Activated naive CD4-positive, alpha-beta T cell treated with anti-CD3 and anti-CD28 coated beads for 36 hours (primary cell): ENCODE data around the gene CCDC88C. TPM values are rescaled to one million over a fixed set of nuclear protein-coding genes. Genes with fewer than 3 reads are reported as not detected.

Source experiments
- CTCF ChIA-PET: fragments of 350-600 bp; sonication (Branson Sonifier 250); formaldehyde crosslinking; loops from one replicate; lab custom pipeline; 2021; ENCODE audit warnings: antibody characterized with exemption; lab: Charles Lee
- DNase-seq: peaks from one replicate; pipeline ENCODE4 v3.0.0-alpha.2; 2020
- H3K27ac Mint-ChIP-seq: one replicate; pipeline ENCODE4 v1.8.0; 2021; ENCODE audit warnings: mild to moderate bottlenecking, mixed read lengths
- H3K27me3 Mint-ChIP-seq: one replicate; pipeline ENCODE4 v1.8.0; 2021; ENCODE audit warnings: low read depth, mixed read lengths
- H3K36me3 Mint-ChIP-seq: one replicate; pipeline ENCODE4 v1.8.0; 2021; ENCODE audit warnings: low read depth, mixed read lengths
- H3K4me1 Mint-ChIP-seq: one replicate; pipeline ENCODE4 v1.8.0; 2021; ENCODE audit warnings: low read depth, mixed read lengths
- H3K4me3 Mint-ChIP-seq: one replicate; pipeline ENCODE4 v1.8.0; 2021; ENCODE audit warnings: mild to moderate bottlenecking, moderate library complexity, mixed read lengths
- H3K9me3 Mint-ChIP-seq: one replicate; pipeline ENCODE4 v1.8.0; 2021; ENCODE audit warnings: mixed read lengths
- intact Hi-C: fragments of 100-400 bp; cut with micrococcal nuclease; formaldehyde crosslinking; loops from one replicate; pipeline ENCODE4 v1.15.1; 2023
- total RNA-seq, 2 experiments: library from RNA; stranded (reverse); gene quantifications; one replicate each; pipeline ENCODE4 v1.2.3, GENCODE V29; 2021

Gene CCDC88C
- total RNA-seq, 2 experiments from 2014 or later, result 76.0 to 83.3 TPM

DNA sequence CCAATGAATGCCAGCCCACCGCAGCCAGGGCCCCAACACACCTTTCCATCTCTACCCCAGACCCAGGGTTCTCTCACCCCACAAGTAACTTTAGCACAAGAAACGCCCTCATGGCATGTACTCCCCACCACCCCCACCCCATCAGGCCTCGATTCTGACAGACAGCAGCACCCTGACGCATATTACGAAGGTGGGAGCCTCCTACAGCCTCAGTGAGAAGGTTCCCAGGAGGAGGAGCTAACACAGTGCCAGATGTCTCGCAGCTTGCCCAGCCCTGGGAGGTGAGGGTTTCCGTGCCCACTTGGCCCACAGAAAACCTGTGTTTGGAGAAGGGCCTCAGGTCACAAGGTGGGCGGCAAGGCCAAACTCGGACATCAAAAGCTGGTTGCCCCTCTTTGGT, 32.4 kb downstream of the CCDC88C start:
- Mint-ChIP-seq H3K36me3 (peaks cover 9% of the 10 kb centered on the region), H3K27me3 (no peaks in the 10 kb centered on the region), H3K4me3 (no peak overlapping the region), H3K9me3 (no peaks in the 10 kb centered on the region), H3K4me1 (peaks cover 89% of the 10 kb centered on the region), H3K27ac (peak overlapping the region; percentile 31)
- CTCF ChIA-PET, result interaction anchor here (0.9 to 1.0 kb wide), 2 partner anchors 13 to 33 kb away, joined by 3 to 4 read pairs; no protein-coding TSS in a partner anchor
- intact Hi-C loops, result no loop called here
- no peak for DNase-seq

GRCh38 chr14:91383439-91383838, 34.2 kb downstream of the CCDC88C start:
- Mint-ChIP-seq H3K27ac (no peak overlapping the region), H3K4me1 (peaks cover 91% of the 10 kb centered on the region), H3K27me3 (no peaks in the 10 kb centered on the region), H3K9me3 (no peaks in the 10 kb centered on the region), H3K36me3 (peaks cover 6% of the 10 kb centered on the region), H3K4me3 (no peak overlapping the region)
- DNase-seq, result no peak
- intact Hi-C loops, result no loop called here
- CTCF ChIA-PET, result no interaction called here

- CTCF ChIA-PET, result no interaction called here
- Mint-ChIP-seq H3K27me3 (no peaks in the 10 kb centered on the region), H3K27ac (peak overlapping the region; percentile 85), H3K36me3 (peaks cover 5% of the 10 kb centered on the region), H3K4me3 (no peak overlapping the region), H3K9me3 (no peaks in the 10 kb centered on the region), H3K4me1 (peaks cover 91% of the 10 kb centered on the region)
- intact Hi-C loops, result no loop called here
- peak; percentile 48 for DNase-seq
Measured at GRCh38 chr14:91381801-91382670, 35.6 kb downstream of the CCDC88C start.

- Mint-ChIP-seq H3K36me3 (peaks cover 5% of the 10 kb centered on the region), H3K27ac (peak overlapping the region; percentile 85), H3K4me3 (no peak overlapping the region), H3K9me3 (no peaks in the 10 kb centered on the region), H3K4me1 (peaks cover 93% of the 10 kb centered on the region), H3K27me3 (no peaks in the 10 kb centered on the region)
- CTCF ChIA-PET, result no interaction called here
- intact Hi-C loops, result loop anchor here (1.0 kb wide), 1 partner anchor 11 kb away; no protein-coding TSS in a partner anchor
- no peak for DNase-seq
Measured at GRCh38 chr14:91380610-91381371, 36.8 kb downstream of the CCDC88C start.

DNA sequence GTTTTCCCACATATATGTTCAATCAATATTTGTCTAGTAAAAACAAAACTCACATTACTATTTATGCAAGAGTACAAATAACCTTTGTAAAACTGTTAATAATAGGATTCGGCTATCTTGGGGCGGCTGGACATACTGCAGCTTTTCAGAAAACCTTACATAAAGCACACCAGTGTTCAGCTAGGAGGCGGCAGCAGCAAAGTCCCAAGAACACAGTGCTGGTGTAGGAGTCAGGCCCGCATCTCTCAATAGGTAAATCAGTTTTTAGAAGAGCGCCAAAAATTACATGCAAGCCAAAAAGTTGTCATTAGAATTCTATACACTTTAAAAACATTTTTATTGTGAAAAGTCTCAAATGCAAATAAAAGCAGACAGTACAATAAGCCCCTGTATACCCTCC, 37.5 kb downstream of the CCDC88C start:
- intact Hi-C loops, result loop anchor here (1.0 kb wide), 1 partner anchor 11 kb away; no protein-coding TSS in a partner anchor
- CTCF ChIA-PET, result no interaction called here
- no peak overlapping the region for H3K4me3 Mint-ChIP-seq
- H3K36me3 Mint-ChIP-seq, result peaks cover 5% of the 10 kb centered on the region
- peaks cover 97% of the 10 kb centered on the region for H3K4me1 Mint-ChIP-seq
- DNase-seq, result no peak
- no peaks in the 10 kb centered on the region for H3K9me3 Mint-ChIP-seq
- H3K27ac Mint-ChIP-seq, result no peak overlapping the region
- no peaks in the 10 kb centered on the region for H3K27me3 Mint-ChIP-seq

GRCh38 chr14:91379579-91379932, 38.1 kb downstream of the CCDC88C start:
- intact Hi-C loops, result no loop called here
- H3K27me3 Mint-ChIP-seq, result no peaks in the 10 kb centered on the region
- H3K4me1 Mint-ChIP-seq, result peaks cover 97% of the 10 kb centered on the region
- H3K27ac Mint-ChIP-seq, result no peak overlapping the region
- DNase-seq, result no peak
- H3K4me3 Mint-ChIP-seq, result no peak overlapping the region
- peaks cover 5% of the 10 kb centered on the region for H3K36me3 Mint-ChIP-seq
- no peaks in the 10 kb centered on the region for H3K9me3 Mint-ChIP-seq
- CTCF ChIA-PET, result interaction anchor here (0.9 to 2.3 kb wide), 4 partner anchors 10 to 54 kb away, joined by 3 to 7 read pairs (median 5); no protein-coding TSS in a partner anchor

GRCh38 chr14:91378930-91379578, 38.6 kb downstream of the CCDC88C start:
- intact Hi-C loops, result loop anchor here (1.0 kb wide), 3 partner anchors 9 to 56 kb away; no protein-coding TSS in a partner anchor
- H3K36me3 Mint-ChIP-seq, result peaks cover 7% of the 10 kb centered on the region
- H3K27ac Mint-ChIP-seq, result peak overlapping the region; percentile 46
- DNase-seq, result no peak
- CTCF ChIA-PET, result interaction anchor here (0.9 to 8.3 kb wide), 9 partner anchors 9 to 55 kb away, joined by 3 to 47 read pairs (median 7); no protein-coding TSS in a partner anchor
- H3K27me3 Mint-ChIP-seq, result no peaks in the 10 kb centered on the region
- no peaks in the 10 kb centered on the region for H3K9me3 Mint-ChIP-seq
- no peak overlapping the region for H3K4me3 Mint-ChIP-seq
- H3K4me1 Mint-ChIP-seq, result peaks cover 98% of the 10 kb centered on the region

GRCh38 chr14:91377700-91378652, 39.6 kb downstream of the CCDC88C start:
- CTCF ChIA-PET, result interaction anchor here (0.6 to 8.3 kb wide), 10 partner anchors 8 to 201 kb away, joined by 3 to 47 read pairs (median 4); partner anchors contain the start of gene CCDC88C
- peak; percentile 65 for DNase-seq
- H3K36me3 Mint-ChIP-seq, result peaks cover 8% of the 10 kb centered on the region
- H3K27ac Mint-ChIP-seq, result peak overlapping the region; percentile 25
- H3K4me3 Mint-ChIP-seq, result no peak overlapping the region
- H3K9me3 Mint-ChIP-seq, result no peaks in the 10 kb centered on the region
- no peaks in the 10 kb centered on the region for H3K27me3 Mint-ChIP-seq
- peaks cover 99% of the 10 kb centered on the region for H3K4me1 Mint-ChIP-seq
- intact Hi-C loops, result loop anchor here (1.0 kb wide), 3 partner anchors 10 to 55 kb away; no protein-coding TSS in a partner anchor

DNA sequence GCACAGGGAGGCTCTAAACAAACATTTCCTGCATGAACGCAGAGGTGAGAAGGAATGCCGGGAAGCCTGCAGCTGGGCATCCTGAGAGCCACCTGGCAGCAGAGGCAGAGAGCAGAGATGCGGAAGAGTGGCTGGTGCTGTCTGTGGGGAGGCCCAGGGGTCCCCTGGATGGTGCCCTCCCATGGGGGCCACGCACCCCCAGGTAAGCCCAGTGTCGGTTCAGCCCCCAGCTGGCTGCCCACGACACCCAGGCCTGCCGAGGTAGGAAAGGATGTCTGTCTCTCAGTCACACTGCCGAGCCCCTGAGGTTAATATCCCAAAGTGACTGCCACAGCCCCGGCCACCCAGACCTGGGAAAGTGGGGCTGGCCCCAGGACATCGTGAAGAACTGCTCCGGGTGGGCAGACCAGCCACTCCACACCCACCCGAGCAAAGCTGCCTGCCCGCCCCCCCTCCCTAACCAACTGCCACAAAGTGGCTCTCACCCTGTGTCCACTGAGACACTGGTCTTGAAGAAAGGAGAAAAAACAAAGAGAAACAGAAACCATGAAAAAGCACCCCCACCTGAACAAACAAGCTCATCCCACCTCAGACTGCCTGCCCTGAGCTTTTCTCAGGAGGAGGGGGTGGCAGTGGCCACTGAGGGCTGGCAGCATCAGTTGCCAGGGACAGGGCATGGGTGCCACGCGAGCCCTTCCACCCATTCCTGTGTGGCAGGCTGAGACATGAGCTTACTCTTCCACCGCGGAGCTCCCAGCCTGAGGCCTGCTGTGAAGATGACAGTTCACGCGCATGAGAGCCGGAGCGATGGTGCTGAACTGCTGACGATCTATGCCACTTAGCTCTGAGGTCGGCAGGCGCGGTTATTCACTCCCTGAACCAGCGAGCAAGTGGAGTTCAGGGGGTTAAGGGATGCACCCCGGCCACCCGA, 40.8 kb downstream of the CCDC88C start:
- CTCF ChIA-PET, result interaction anchor here (0.9 to 8.3 kb wide), 5 partner anchors 25 to 135 kb away, joined by 3 to 47 read pairs (median 7); partner anchors contain the start of gene CCDC88C
- Mint-ChIP-seq H3K4me3 (no peak overlapping the region), H3K9me3 (no peaks in the 10 kb centered on the region), H3K27ac (peak overlapping the region; percentile 50), H3K4me1 (peaks cover 99% of the 10 kb centered on the region), H3K27me3 (no peaks in the 10 kb centered on the region), H3K36me3 (peaks cover 5% of the 10 kb centered on the region)
- intact Hi-C loops, result no loop called here
- no peak for DNase-seq

- no peak for DNase-seq
- H3K9me3 Mint-ChIP-seq, result no peaks in the 10 kb centered on the region
- CTCF ChIA-PET, result interaction anchor here (0.7 to 8.3 kb wide), 6 partner anchors 21 to 52 kb away, joined by 3 to 47 read pairs (median 4); no protein-coding TSS in a partner anchor
- H3K27ac Mint-ChIP-seq, result peak overlapping the region; percentile 50
- peaks cover 3% of the 10 kb centered on the region for H3K36me3 Mint-ChIP-seq
- no peaks in the 10 kb centered on the region for H3K27me3 Mint-ChIP-seq
- no peak overlapping the region for H3K4me3 Mint-ChIP-seq
- intact Hi-C loops, result no loop called here
- H3K4me1 Mint-ChIP-seq, result peaks cover 99% of the 10 kb centered on the region
Measured at GRCh38 chr14:91375720-91376452, 41.7 kb downstream of the CCDC88C start.
